PFSK-1 (cell line): ENCODE results near the gene ZCCHC3.

ENCODE experiments used
- FOXP2 ChIP-seq: optimal IDR thresholded peaks from 2 replicates; pipeline ENCODE3; 2011; ENCODE audit warnings: borderline replicate concordance, control low read depth, inconsistent platforms; ENCODE audit not compliant: insufficient read depth; ENCODE audit errors: extremely low read length, extremely low read depth
- POLR2AphosphoS5 ChIP-seq: IDR thresholded peaks from 2 replicates; pipeline ENCODE4 v1.6.1; 2012; ENCODE audit warnings: low read depth, mild to moderate bottlenecking, control low read depth, low read length, moderate library complexity
- REST ChIP-seq, 2 experiments: IDR thresholded peaks; 2 replicates each; pipeline versions ENCODE4 v1.6.1 to v1.8.0; 2011 to 2012; ENCODE audit warnings: low read depth in 2 of 2, low read length in 2 of 2, control low read depth in 1 of 2, inconsistent platforms in 1 of 2, mild to moderate bottlenecking in 1 of 2, moderate library complexity in 1 of 2; ENCODE audit not compliant: insufficient read depth in 1 of 2
- SIN3A ChIP-seq: IDR thresholded peaks from 2 replicates; pipeline ENCODE4 v1.6.1; 2012; ENCODE audit warnings: mild to moderate bottlenecking, low read length, moderate library complexity, borderline replicate concordance; ENCODE audit not compliant: insufficient read depth
- TAF1 ChIP-seq: IDR thresholded peaks from 2 replicates; pipeline ENCODE4 v1.6.1; 2012; ENCODE audit warnings: low read length, control low read depth, borderline replicate concordance; ENCODE audit not compliant: insufficient read depth

Gene ZCCHC3

GRCh38 chr20:290084-290831, 7.1 kb upstream of the ZCCHC3 start, which contains the start of gene C20orf96:
TSS of gene C20orf96 (minus strand) at chr20:290750. CDS start at chr20:290610, 140 bp downstream.
- TF ChIP-seq FOXP2 (no peak), TAF1 (peak; percentile 57; the same call in 1 of the 2 replicates), POLR2AphosphoS5 (peak; percentile 58; the same call in 1 of the 2 replicates), REST (IDR thresholded peaks at IDR 0.05; ENCODE audit: insufficient read depth in 1 of 2, low read depth in 2 of 2, low read length in 2 of 2) (0 out of 4 replicates have a peak, but pooled peaks of 1 of the 2 experiments have one; percentile 19), SIN3A (peak; percentile 96; the same call in 1 of the 2 replicates)

- TF ChIP-seq REST (IDR thresholded peaks at IDR 0.05; ENCODE audit: insufficient read depth in 1 of 2, low read depth in 2 of 2, low read length in 2 of 2) = no peak
- TF ChIP-seq POLR2AphosphoS5 = no peak
- no peak for TF ChIP-seq FOXP2
- TF ChIP-seq SIN3A = no peak
- TF ChIP-seq TAF1 = no peak
Measured at GRCh38 chr20:294602-295001, 2.8 kb upstream of the ZCCHC3 start.

GRCh38 chr20:295804-296203, 1.6 kb upstream of the ZCCHC3 start:
- no peak for TF ChIP-seq REST (IDR thresholded peaks at IDR 0.05; ENCODE audit: insufficient read depth in 1 of 2, low read depth in 2 of 2, low read length in 2 of 2)

- no peak; the same call in 1 of the 2 replicates for TF ChIP-seq SIN3A
- TF ChIP-seq REST (IDR thresholded peaks at IDR 0.05; ENCODE audit: insufficient read depth in 1 of 2, low read depth in 2 of 2, low read length in 2 of 2) = peak in 1 of 2 experiments; percentile 40; a peak in 1 of 4 replicates
- TF ChIP-seq POLR2AphosphoS5 = peak; percentile 61; the same call in 1 of the 2 replicates
- peak; percentile 47; the same call in 1 of the 2 replicates for TF ChIP-seq TAF1
- no peak for TF ChIP-seq FOXP2
Measured at GRCh38 chr20:297925-298775, 780 bp downstream of the ZCCHC3 start.
